SK-N-SH treated with all-trans-retinoic acid at 6 μM for 48 hours (cell line): ENCODE data around the gene CELF1.

Experiments
- ZFP3 ChIP-seq: fragments of 250-450 bp; sonication (Bioruptor Pico); IDR thresholded peaks from 2 replicates; pipeline ENCODE4 v1.5.0; 2020; ENCODE audit warnings: mild to moderate bottlenecking, moderate library complexity
- TF ChIP-seq, protein P1 (sequence below): fragments of 250-450 bp; sonication (Bioruptor Pico); IDR thresholded peaks from 2 replicates; pipeline ENCODE4 v1.8.0; 2020; ENCODE audit warnings: mild to moderate bottlenecking, moderate library complexity, borderline replicate concordance

DNA sequence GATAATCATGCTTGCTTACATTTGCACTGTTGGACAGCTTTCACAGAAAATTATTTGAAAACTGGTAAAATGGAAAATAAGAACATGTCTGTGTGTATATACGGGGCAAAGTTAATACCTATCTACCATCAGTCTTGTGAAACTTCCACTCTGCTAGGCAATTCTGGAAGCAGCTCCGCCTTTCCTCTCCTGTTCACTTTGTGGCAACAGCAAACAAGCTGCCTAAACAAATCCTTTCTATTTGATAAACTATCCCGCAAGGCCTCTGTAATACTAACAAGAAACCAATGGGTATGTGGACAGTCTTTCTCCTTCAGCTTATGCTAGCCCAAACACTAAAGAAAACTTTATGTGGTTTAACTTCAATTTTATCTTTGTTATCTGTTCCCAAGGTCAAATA lies 64.8 kb downstream of the CELF1 start:
- TF ChIP-seq ZFP3: no peak
- TF ChIP-seq, protein P1, sequence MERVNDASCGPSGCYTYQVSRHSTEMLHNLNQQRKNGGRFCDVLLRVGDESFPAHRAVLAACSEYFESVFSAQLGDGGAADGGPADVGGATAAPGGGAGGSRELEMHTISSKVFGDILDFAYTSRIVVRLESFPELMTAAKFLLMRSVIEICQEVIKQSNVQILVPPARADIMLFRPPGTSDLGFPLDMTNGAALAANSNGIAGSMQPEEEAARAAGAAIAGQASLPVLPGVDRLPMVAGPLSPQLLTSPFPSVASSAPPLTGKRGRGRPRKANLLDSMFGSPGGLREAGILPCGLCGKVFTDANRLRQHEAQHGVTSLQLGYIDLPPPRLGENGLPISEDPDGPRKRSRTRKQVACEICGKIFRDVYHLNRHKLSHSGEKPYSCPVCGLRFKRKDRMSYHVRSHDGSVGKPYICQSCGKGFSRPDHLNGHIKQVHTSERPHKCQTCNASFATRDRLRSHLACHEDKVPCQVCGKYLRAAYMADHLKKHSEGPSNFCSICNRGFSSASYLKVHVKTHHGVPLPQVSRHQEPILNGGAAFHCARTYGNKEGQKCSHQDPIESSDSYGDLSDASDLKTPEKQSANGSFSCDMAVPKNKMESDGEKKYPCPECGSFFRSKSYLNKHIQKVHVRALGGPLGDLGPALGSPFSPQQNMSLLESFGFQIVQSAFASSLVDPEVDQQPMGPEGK (CRISPR knock-in tag): no peak
